Gastroesophageal sphincter (tissue), 4 donors: ENCODE data around the gene CARD9. TPM values are rescaled to one million over a fixed set of nuclear protein-coding genes. Genes with fewer than 3 reads are reported as not detected.
A peak's percentile ranks its signal among the peaks of the same experiment; 100 is the strongest.

ENCODE experiments used
- ATAC-seq: fragments of 150-250 bp; one replicate; pipeline ENCODE4 v1.9.1; 2016; ENCODE audit warnings: mild to moderate bottlenecking, moderate library complexity
- H3K27ac ChIP-seq, 4 donors: fragments of 200-600 bp; sonication (generic) in 3 of 4; 1 replicate in 3 of 4; 2 replicates in 1 of 4; pipeline ENCODE4 v1.5.1; 2016 to 2019
- H3K27me3 ChIP-seq: fragments of 200-600 bp; sonication (generic); one replicate; pipeline ENCODE4 v1.5.1; 2019
- H3K36me3 ChIP-seq, 2 donors: fragments of 200-600 bp; sonication (generic); one replicate each; pipeline ENCODE4 v1.5.1; 2019; ENCODE audit warnings: control low read depth in 1 of 2
- H3K4me1 ChIP-seq, 3 donors: fragments of 200-600 bp; sonication (generic); 1 replicate in 2 of 3; 2 replicates in 1 of 3; pipeline ENCODE4 v1.5.1; 2016 to 2019; ENCODE audit warnings: control low read depth in 2 of 3
- H3K4me3 ChIP-seq, 2 donors: fragments of 200-600 bp; sonication (generic); one replicate each; pipeline ENCODE4 v1.5.1; 2019; ENCODE audit warnings: mild to moderate bottlenecking in 1 of 2, moderate library complexity in 1 of 2
- H3K9me3 ChIP-seq, 3 donors: fragments of 200-600 bp; sonication (generic); one replicate each; pipeline ENCODE4 v1.5.1; 2017 to 2019; ENCODE audit warnings: control low read depth in 2 of 3
- CTCF ChIP-seq, 4 experiments: fragments of 200-600 bp in 2 of 4; fragments of 450-650 bp in 2 of 4; sonication (generic) in 1 of 4; IDR thresholded peaks; one replicate each; pipeline ENCODE4 v1.5.1; 2017 to 2019; ENCODE audit warnings: antibody characterized with exemption in 4 of 4, mild to moderate bottlenecking in 2 of 4, moderate library complexity in 2 of 4
- EP300 ChIP-seq: sonication (generic); formaldehyde crosslinking; IDR thresholded peaks from one replicate; pipeline ENCODE4 v1.6.1; 2017; ENCODE audit warnings: antibody characterized with exemption, mild to moderate bottlenecking
- POLR2A ChIP-seq, 2 donors: fragments of 450-650 bp; IDR thresholded peaks; one replicate each; pipeline ENCODE4 v1.6.1; 2017; ENCODE audit warnings: antibody characterized with exemption in 2 of 2, mild to moderate bottlenecking in 2 of 2, moderate library complexity in 1 of 2
- POLR2AphosphoS5 ChIP-seq: sonication (generic); formaldehyde crosslinking; IDR thresholded peaks from one replicate; pipeline ENCODE4 v1.6.1; 2017; ENCODE audit warnings: antibody characterized with exemption
- WGBS, 2 donors: methylation state at CpG; one replicate each; pipeline ENCODE4 v1.1.5; 2018; ENCODE audit warnings: low coverage in 1 of 2; 5-methylcytosine and 5-hydroxymethylcytosine counted together
- total RNA-seq, 4 donors: library from RNA; depleted of rRNA; stranded (reverse); fragments of >200 nt; gene quantifications; one replicate each; pipeline ENCODE4 v1.1.0, GENCODE V29; 2016

Gene CARD9
- total RNA-seq, 4 donors from 2014 or later, result 1.3 to 2.3 (median 1.8) TPM

- peaks cover 0 to 57% (median 19%) of the 10 kb centered on the region in 3 donors for H3K4me1 ChIP-seq
- WGBS, 2 donors, result no CpG with 5 or more reads among the region's 29 CpGs
Measured at GRCh38 chr9:136358016-136358415, 15.5 kb downstream of the CARD9 start.

GRCh38 chr9:136357202-136357725, 16.2 kb downstream of the CARD9 start:
- Histone ChIP-seq H3K9me3 (no peaks in the 10 kb centered on the region), H3K4me1 (peaks cover 0 to 50% (median 19%) of the 10 kb centered on the region in 3 donors), H3K36me3 (peaks cover 0 to 49% of the 10 kb centered on the region in 2 donors), H3K27me3 (no peaks in the 10 kb centered on the region), H3K27ac (no peak overlapping the region), H3K4me3 (no peak overlapping the region)
- no peak for ATAC-seq
- TF ChIP-seq POLR2A (IDR thresholded peaks at IDR 0.05), result no peak
- TF ChIP-seq CTCF (IDR thresholded peaks at IDR 0.05), result no peak
- no peak for TF ChIP-seq POLR2AphosphoS5
- TF ChIP-seq EP300, result no peak
- 70% methylated on average over 2 of the region's 22 CpGs; no CpG with 5 or more reads in 1 of the 2 donors for WGBS, 2 donors

More at GRCh38 chr9:136358016-136358415, 15.5 kb downstream of the CARD9 start:
- H3K9me3 ChIP-seq, result no peaks in the 10 kb centered on the region
- H3K4me3 ChIP-seq, result no peak overlapping the region
- ATAC-seq, result no peak
- no peak for TF ChIP-seq POLR2A (IDR thresholded peaks at IDR 0.05)
- TF ChIP-seq CTCF (IDR thresholded peaks at IDR 0.05), result no peak
- TF ChIP-seq EP300, result no peak
- TF ChIP-seq POLR2AphosphoS5, result no peak
- peaks cover 0 to 49% of the 10 kb centered on the region in 2 donors for H3K36me3 ChIP-seq
- no peaks in the 10 kb centered on the region for H3K27me3 ChIP-seq
- H3K27ac ChIP-seq, result no peak overlapping the region

GRCh38 chr9:136355616-136356557, 17.6 kb downstream of the CARD9 start:
- no peaks in the 10 kb centered on the region for H3K9me3 ChIP-seq
- TF ChIP-seq CTCF (IDR thresholded peaks at IDR 0.05) (no peak), EP300 (no peak), POLR2A (IDR thresholded peaks at IDR 0.05) (no peak), POLR2AphosphoS5 (no peak)
- peak overlapping the region in 1 of 4 donors; percentile 47 for H3K27ac ChIP-seq
- ATAC-seq, result no peak
- H3K36me3 ChIP-seq, result peaks cover 0 to 37% of the 10 kb centered on the region in 2 donors
- H3K4me3 ChIP-seq, result no peak overlapping the region
- WGBS, 2 donors, result no CpG with 5 or more reads among the region's 54 CpGs
- peaks cover 0 to 36% (median 8%) of the 10 kb centered on the region in 3 donors for H3K4me1 ChIP-seq
- no peaks in the 10 kb centered on the region for H3K27me3 ChIP-seq

GRCh38 chr9:136354592-136355085, 18.8 kb downstream of the CARD9 start:
- Histone ChIP-seq H3K4me3 (no peak overlapping the region), H3K27me3 (no peaks in the 10 kb centered on the region), H3K27ac (peak overlapping the region in 3 of 4 donors; percentile 69 to 81 (median 81)), H3K36me3 (peaks cover 0 to 45% of the 10 kb centered on the region in 2 donors), H3K4me1 (peaks cover 0 to 26% (median 8%) of the 10 kb centered on the region in 3 donors), H3K9me3 (no peaks in the 10 kb centered on the region)
- no peak for TF ChIP-seq POLR2A (IDR thresholded peaks at IDR 0.05)
- no peak for TF ChIP-seq POLR2AphosphoS5
- no peak for TF ChIP-seq EP300
- no peak for TF ChIP-seq CTCF (IDR thresholded peaks at IDR 0.05)
- peak; percentile 56 for ATAC-seq
- 68% methylated on average over 8 of the region's 17 CpGs; no CpG with 5 or more reads in 1 of the 2 donors for WGBS, 2 donors
